Stomach (tissue), 9 donors: Measurements from ENCODE around the gene SKA1. TPM values are rescaled to one million over a fixed set of nuclear protein-coding genes. Genes with fewer than 3 reads are reported as not detected.

Experiments
- DNase-seq, 2 donors: peaks; one replicate each; pipeline versions ENCODE4 v3.0.0 to v3.0.0-alpha.2; 2013 to 2019
- H3K27ac ChIP-seq, 5 donors: fragments of 200-600 bp in 4 of 5; sonication (generic) in 4 of 5; one replicate each; pipeline ENCODE4 v1.5.1; 2013 to 2019; ENCODE audit warnings: mild to moderate bottlenecking in 1 of 5, moderate library complexity in 1 of 5
- H3K27me3 ChIP-seq, 3 donors: fragments of 200-600 bp; sonication (generic); one replicate each; pipeline ENCODE4 v1.5.1; 2017 to 2019; ENCODE audit warnings: mixed run types in 1 of 3
- H3K36me3 ChIP-seq, 4 donors: fragments of 200-600 bp; sonication (generic); 1 replicate in 3 of 4; 2 replicates in 1 of 4; pipeline ENCODE4 v1.5.1; 2016 to 2019
- H3K4me1 ChIP-seq, 4 donors: fragments of 200-600 bp; sonication (generic); one replicate each; pipeline ENCODE4 v1.5.1; 2016 to 2019
- H3K4me3 ChIP-seq, 4 donors: fragments of 200-600 bp; sonication (generic) in 3 of 4; one replicate each; pipeline ENCODE4 v1.5.1; 2016 to 2019; ENCODE audit warnings: mild to moderate bottlenecking in 1 of 4
- H3K9me3 ChIP-seq, 4 donors: fragments of 200-600 bp; sonication (generic); one replicate each; pipeline ENCODE4 v1.5.1; 2016 to 2019
- EP300 ChIP-seq: sonication (generic); formaldehyde crosslinking; IDR thresholded peaks from one replicate; pipeline ENCODE4 v1.6.1; 2017; ENCODE audit warnings: antibody characterized with exemption
- POLR2A ChIP-seq, 4 donors: fragments of 450-650 bp; IDR thresholded peaks; one replicate each; pipeline ENCODE4 v1.6.1; 2016; ENCODE audit warnings: antibody characterized with exemption in 4 of 4, control low read depth in 2 of 4, mild to moderate bottlenecking in 1 of 4, moderate library complexity in 1 of 4
- POLR2AphosphoS5 ChIP-seq, 3 donors: sonication (generic); formaldehyde crosslinking; IDR thresholded peaks; one replicate each; pipeline ENCODE4 v1.6.1; 2016; ENCODE audit warnings: antibody characterized with exemption in 3 of 3
- WGBS, 5 donors: extraction: QIAGEN DNeasy Blood & Tissue Kit in 3 of 5; methylation state at CpG; one replicate each; pipeline versions ENCODE4 v1.1.5 to v1.1.7; 2013 to 2018; 5-methylcytosine and 5-hydroxymethylcytosine counted together
- intact Hi-C: fragments of 100-400 bp; cut with DNase I; formaldehyde crosslinking; loops from one replicate; pipeline ENCODE4 v1.15.1; 2023; ENCODE audit warnings: low total_unique reads
- polyA plus RNA-seq, 3 donors: library from polyadenylated mRNA; stranded (reverse); fragments of 200-250 nt; gene quantifications; one replicate each; pipeline ENCODE4 v1.2.3, GENCODE V29; 2013
- total RNA-seq, 5 donors: library from RNA; depleted of rRNA; stranded (reverse); fragments of >200 nt; gene quantifications; one replicate each; pipeline versions ENCODE4 v1.1.0 to v1.2.3, GENCODE V29; 2014 to 2016
- TF ChIP-seq, protein P1 (sequence below), 7 experiments: fragments of 450-650 bp in 4 of 7; fragments of 200-600 bp in 3 of 7; sonication (generic) in 3 of 7; IDR thresholded peaks; one replicate each; pipeline ENCODE4 v1.5.1; 2016 to 2019; ENCODE audit warnings: antibody characterized with exemption in 7 of 7, control low read depth in 2 of 7, mild to moderate bottlenecking in 1 of 7
- donor health status: healthy with polysubstance abuse.
- donor health status: Bipolar disorder and iron deficiency.
- donor health status: healthy.

SKA1 gene
- total and polyA plus RNA-seq, 8 donors = 0.46 to 3.3 (median 2.1) TPM; not detected in 3

DNA sequence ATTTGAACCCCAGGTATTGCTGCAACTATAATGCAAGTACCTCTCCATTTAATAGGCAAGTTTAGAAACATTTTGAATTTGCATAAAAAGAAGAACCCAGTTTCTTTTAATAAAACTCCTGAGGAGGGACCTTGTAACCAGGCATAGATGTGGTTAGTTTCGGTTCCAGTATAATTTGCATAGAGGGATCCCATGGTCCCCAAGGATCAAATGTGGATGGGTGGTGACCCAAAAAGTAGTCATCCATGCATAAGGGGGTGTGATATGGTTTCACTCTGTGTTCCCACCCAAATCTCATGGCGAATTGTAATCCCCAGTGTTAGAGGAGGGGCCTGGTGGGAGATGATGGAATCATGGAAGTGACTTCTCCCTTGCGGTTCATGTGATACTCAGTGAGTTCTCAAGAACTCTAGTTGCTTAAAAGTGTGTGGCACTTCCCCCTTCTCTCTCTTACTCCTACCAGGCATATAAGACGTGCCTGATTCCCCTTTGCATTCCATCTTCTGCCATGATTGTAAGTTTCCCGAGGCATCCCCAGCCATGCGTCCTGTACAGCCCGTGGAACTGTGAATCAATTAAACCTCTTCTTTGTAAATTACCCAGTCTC, 40.2 kb upstream of the SKA1 start:
- Histone ChIP-seq H3K9me3 (no peaks in the 10 kb centered on the region), H3K36me3 (no peaks in the 10 kb centered on the region), H3K27ac (no peak overlapping the region), H3K4me3 (no peak overlapping the region), H3K4me1 (no peaks in the 10 kb centered on the region), H3K27me3 (no peaks in the 10 kb centered on the region)
- DNase-seq = no peak
- TF ChIP-seq POLR2A (IDR thresholded peaks at IDR 0.05) = no peak
- 76 to 95% (median 80%) methylated on average over 7 of the region's 7 CpGs for WGBS, 5 donors
- intact Hi-C loops = no loop called here

DNA sequence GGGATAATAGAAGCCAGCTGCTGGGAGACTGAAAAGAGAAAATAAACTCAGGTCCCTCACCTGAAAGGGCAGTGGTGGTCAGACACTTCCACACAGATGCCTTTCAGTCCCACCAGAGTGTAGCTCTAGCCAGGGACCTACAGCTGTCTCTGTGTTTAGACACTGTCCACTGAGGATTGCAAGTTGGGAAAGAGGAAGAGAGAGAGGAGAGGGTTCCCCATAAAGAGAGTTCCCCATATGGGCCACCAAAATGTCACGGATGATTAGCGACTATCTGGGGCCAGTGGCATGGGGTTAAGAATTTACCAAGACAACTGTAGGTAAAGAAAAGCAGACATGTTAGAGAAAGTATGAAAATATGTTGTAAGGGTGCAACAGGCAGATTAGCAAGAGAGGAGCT, 36.7 kb upstream of the SKA1 start:
- H3K4me3 ChIP-seq = no peak overlapping the region
- no peaks in the 10 kb centered on the region for H3K4me1 ChIP-seq
- TF ChIP-seq POLR2AphosphoS5 (IDR thresholded peaks at IDR 0.05) = no peak
- no peak for TF ChIP-seq EP300
- no peak for TF ChIP-seq POLR2A (IDR thresholded peaks at IDR 0.05)
- TF ChIP-seq, protein P1, sequence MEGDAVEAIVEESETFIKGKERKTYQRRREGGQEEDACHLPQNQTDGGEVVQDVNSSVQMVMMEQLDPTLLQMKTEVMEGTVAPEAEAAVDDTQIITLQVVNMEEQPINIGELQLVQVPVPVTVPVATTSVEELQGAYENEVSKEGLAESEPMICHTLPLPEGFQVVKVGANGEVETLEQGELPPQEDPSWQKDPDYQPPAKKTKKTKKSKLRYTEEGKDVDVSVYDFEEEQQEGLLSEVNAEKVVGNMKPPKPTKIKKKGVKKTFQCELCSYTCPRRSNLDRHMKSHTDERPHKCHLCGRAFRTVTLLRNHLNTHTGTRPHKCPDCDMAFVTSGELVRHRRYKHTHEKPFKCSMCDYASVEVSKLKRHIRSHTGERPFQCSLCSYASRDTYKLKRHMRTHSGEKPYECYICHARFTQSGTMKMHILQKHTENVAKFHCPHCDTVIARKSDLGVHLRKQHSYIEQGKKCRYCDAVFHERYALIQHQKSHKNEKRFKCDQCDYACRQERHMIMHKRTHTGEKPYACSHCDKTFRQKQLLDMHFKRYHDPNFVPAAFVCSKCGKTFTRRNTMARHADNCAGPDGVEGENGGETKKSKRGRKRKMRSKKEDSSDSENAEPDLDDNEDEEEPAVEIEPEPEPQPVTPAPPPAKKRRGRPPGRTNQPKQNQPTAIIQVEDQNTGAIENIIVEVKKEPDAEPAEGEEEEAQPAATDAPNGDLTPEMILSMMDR (IDR thresholded peaks at IDR 0.05) = no peak
- H3K36me3 ChIP-seq = no peaks in the 10 kb centered on the region
- no peaks in the 10 kb centered on the region for H3K9me3 ChIP-seq
- no peak overlapping the region for H3K27ac ChIP-seq
- no peaks in the 10 kb centered on the region for H3K27me3 ChIP-seq
- 71 to 89% (median 83%) methylated on average over 2 of the region's 2 CpGs for WGBS, 5 donors
- intact Hi-C loops = no loop called here
- DNase-seq = no peak

- Histone ChIP-seq H3K27me3 (no peaks in the 10 kb centered on the region), H3K4me3 (no peak overlapping the region), H3K9me3 (no peaks in the 10 kb centered on the region), H3K4me1 (no peaks in the 10 kb centered on the region), H3K27ac (no peak overlapping the region), H3K36me3 (no peaks in the 10 kb centered on the region)
- WGBS, 5 donors = 28 to 40% (median 33%) methylated on average over 2 of the region's 2 CpGs
- intact Hi-C loops = no loop called here
- TF ChIP-seq EP300 = no peak
- no peak for TF ChIP-seq POLR2AphosphoS5 (IDR thresholded peaks at IDR 0.05)
- TF ChIP-seq, protein P1 (IDR thresholded peaks at IDR 0.05) = no peak
- TF ChIP-seq POLR2A (IDR thresholded peaks at IDR 0.05) = no peak
- no peak for DNase-seq
These were observed 36.1 kb upstream of the SKA1 start for GRCh38 chr18:50338715-50339114.

GRCh38 chr18:50340078-50340477, 34.8 kb upstream of the SKA1 start:
- Histone ChIP-seq H3K27ac (no peak overlapping the region), H3K4me3 (no peak overlapping the region), H3K36me3 (no peaks in the 10 kb centered on the region), H3K9me3 (no peaks in the 10 kb centered on the region), H3K27me3 (no peaks in the 10 kb centered on the region), H3K4me1 (no peaks in the 10 kb centered on the region)
- 84 to 93% (median 88%) methylated on average over 14 to 24 of the region's 24 CpGs for WGBS, 5 donors
- TF ChIP-seq POLR2A (IDR thresholded peaks at IDR 0.05) (no peak), POLR2AphosphoS5 (IDR thresholded peaks at IDR 0.05) (no peak), EP300 (no peak)
- TF ChIP-seq, protein P1 (IDR thresholded peaks at IDR 0.05) = no peak
- intact Hi-C loops = no loop called here
- DNase-seq = no peak

GRCh38 chr18:50341443-50341842, 33.4 kb upstream of the SKA1 start:
- Histone ChIP-seq H3K27ac (no peak overlapping the region), H3K4me1 (no peaks in the 10 kb centered on the region), H3K4me3 (no peak overlapping the region), H3K9me3 (no peaks in the 10 kb centered on the region), H3K27me3 (no peaks in the 10 kb centered on the region), H3K36me3 (no peaks in the 10 kb centered on the region)
- TF ChIP-seq EP300 (no peak), POLR2A (IDR thresholded peaks at IDR 0.05) (no peak), POLR2AphosphoS5 (IDR thresholded peaks at IDR 0.05) (no peak)
- intact Hi-C loops = no loop called here
- WGBS, 5 donors = 81 to 84% (median 81%) methylated on average over 2 of the region's 2 CpGs
- DNase-seq = no peak
